DND-41 (cell line): ENCODE results near the gene HSPH1.

Experiments used
- ATAC-seq: fragments of 200-7000 bp; cut with Tn5 transposase; 3 replicates; pipeline ENCODE4 v1.9.1; 2021; ENCODE audit warnings: low read depth; ENCODE audit not compliant: insufficient read depth
- DNase-seq: peaks from one replicate; pipeline ENCODE4 v3.0.0-alpha.2; 2020
- H2AFZ ChIP-seq: 2 replicates; pipeline ENCODE4 v1.6.0; 2012; ENCODE audit warnings: low read depth, low read length
- H3K27ac ChIP-seq: 2 replicates; pipeline ENCODE4 v1.5.1; 2012; ENCODE audit warnings: low read length, inconsistent platforms
- H3K27me3 ChIP-seq: fragments of 200-600 bp; sonication (generic); 2 replicates; pipeline ENCODE4 v1.6.0; 2012; ENCODE audit warnings: low read length, mild to moderate bottlenecking, inconsistent platforms; ENCODE audit not compliant: insufficient read depth, poor library complexity
- H3K36me3 ChIP-seq: 2 replicates; pipeline ENCODE4 v1.5.1; 2012; ENCODE audit warnings: low read length, inconsistent platforms; ENCODE audit not compliant: insufficient read depth
- H3K4me1 ChIP-seq: 2 replicates; pipeline ENCODE4 v1.5.1; 2012; ENCODE audit warnings: mild to moderate bottlenecking, low read length; ENCODE audit not compliant: insufficient read depth
- H3K4me2 ChIP-seq: 2 replicates; pipeline ENCODE4 v1.6.0; 2012; ENCODE audit warnings: mild to moderate bottlenecking, moderate library complexity, low read length, inconsistent platforms; ENCODE audit not compliant: insufficient read depth
- H3K4me3 ChIP-seq, 2 experiments: fragments of 200-600 bp in 1 of 2; shearing (Covaris generic) in 1 of 2; 2 replicates each; pipeline ENCODE4 v1.5.1; 2012 to 2016; ENCODE audit warnings: inconsistent platforms in 2 of 2, low read length in 2 of 2, mild to moderate bottlenecking in 2 of 2, low read depth in 1 of 2, moderate library complexity in 1 of 2
- H3K79me2 ChIP-seq: 2 replicates; pipeline ENCODE4 v1.6.0; 2012; ENCODE audit warnings: low read length, inconsistent platforms; ENCODE audit not compliant: insufficient read depth
- H3K9ac ChIP-seq: 2 replicates; pipeline ENCODE4 v1.6.0; 2012; ENCODE audit warnings: low read depth, mild to moderate bottlenecking, inconsistent platforms, low read length, moderate library complexity
- H3K9me3 ChIP-seq: 2 replicates; pipeline ENCODE4 v1.5.1; 2012; ENCODE audit warnings: low read length, moderate library complexity, mild to moderate bottlenecking, inconsistent platforms; ENCODE audit not compliant: insufficient read depth, severe bottlenecking
- H4K20me1 ChIP-seq: 2 replicates; pipeline ENCODE4 v1.6.0; 2012; ENCODE audit warnings: low read length; ENCODE audit not compliant: insufficient read depth
- CTCF ChIP-seq: IDR thresholded peaks from 2 replicates; pipeline ENCODE4 v1.5.1; 2012; ENCODE audit warnings: borderline replicate concordance, low read length, moderate library complexity, mild to moderate bottlenecking; ENCODE audit not compliant: poor library complexity, severe bottlenecking; ENCODE audit errors: extremely low read depth
- EZH2 ChIP-seq: IDR thresholded peaks from 3 replicates; pipeline ENCODE4 v1.6.1; 2012; ENCODE audit warnings: borderline replicate concordance, low read depth, mild to moderate bottlenecking, moderate library complexity, low read length, inconsistent platforms; ENCODE audit not compliant: severe bottlenecking

HSPH1 gene

GRCh38 chr13:31162151-31163008, 676 bp upstream of the HSPH1 start:
- Histone ChIP-seq H3K9me3 (no peaks in the 10 kb centered on the region), H3K9ac (peak overlapping the region; percentile 72), H3K4me2 (peak overlapping the region; percentile 74), H3K4me3 (peak overlapping the region; percentile 67 to 94), H4K20me1 (peaks cover 24% of the 10 kb centered on the region; the same call in 1 of the 2 replicates), H3K27me3 (no peaks in the 10 kb centered on the region), H3K27ac (peak overlapping the region; percentile 92), H2AFZ (peak overlapping the region; percentile 88), H3K79me2 (peaks cover 54% of the 10 kb centered on the region), H3K36me3 (peaks cover 26% of the 10 kb centered on the region), H3K4me1 (peaks cover 42% of the 10 kb centered on the region)
- no peak for TF ChIP-seq EZH2
- TF ChIP-seq CTCF: no peak
- DNase-seq: peak; percentile 98
- ATAC-seq: peak; percentile 89

DNA sequence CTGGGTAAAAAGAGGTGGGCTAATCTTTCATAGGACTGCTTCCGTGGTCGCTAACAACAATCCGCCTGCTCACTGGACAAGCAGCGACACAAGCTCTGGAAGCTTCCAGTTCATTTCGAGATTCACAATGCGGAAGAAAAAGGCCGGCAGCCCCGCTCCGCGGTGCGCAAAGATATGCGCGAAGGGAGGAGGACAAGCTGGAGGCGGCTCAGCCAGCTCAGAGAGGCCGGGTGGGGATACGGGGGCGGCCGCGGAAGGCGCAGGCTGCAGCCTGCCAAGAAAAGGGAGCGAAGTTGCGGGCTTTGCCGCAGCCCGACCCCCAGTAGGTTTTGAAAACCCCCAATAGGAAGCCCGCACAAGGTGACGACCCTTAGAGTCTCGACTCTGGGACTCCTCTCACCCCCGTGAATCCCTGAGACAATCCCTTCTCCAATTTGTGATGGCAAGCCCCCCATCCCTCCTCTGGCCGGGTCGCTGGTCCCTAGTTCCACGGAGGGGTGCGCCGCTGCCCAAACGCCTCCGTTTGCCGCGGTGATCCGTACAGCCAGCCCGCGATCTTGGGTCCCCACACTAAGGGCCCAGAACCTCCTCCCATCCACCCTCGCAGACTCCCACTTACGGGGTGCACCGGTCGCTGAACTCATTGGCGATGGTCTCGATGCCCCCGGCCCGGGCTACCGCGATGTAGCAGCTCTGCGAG, 697 bp downstream of the HSPH1 start:
- Histone ChIP-seq H4K20me1 (peaks cover 24% of the 10 kb centered on the region; the same call in 1 of the 2 replicates), H3K9me3 (no peaks in the 10 kb centered on the region), H3K79me2 (peaks cover 66% of the 10 kb centered on the region), H3K27ac (peak overlapping the region; percentile 76), H3K36me3 (peaks cover 38% of the 10 kb centered on the region), H3K4me3 (peak overlapping the region; percentile 67 to 94), H3K9ac (peak overlapping the region; percentile 72), H3K4me1 (peaks cover 46% of the 10 kb centered on the region), H2AFZ (peak overlapping the region; percentile 88), H3K4me2 (peak overlapping the region; percentile 74), H3K27me3 (no peaks in the 10 kb centered on the region)
- peak; percentile 68 for DNase-seq
- TF ChIP-seq CTCF (no peak), EZH2 (no peak)
- peak; percentile 28 for ATAC-seq

GRCh38 chr13:31159306-31159705, 2.4 kb downstream of the HSPH1 start:
- H3K4me2 ChIP-seq: peak overlapping the region; percentile 74
- peak overlapping the region; percentile 67 to 94; a peak in 3 of 4 replicates for H3K4me3 ChIP-seq
- H3K4me1 ChIP-seq: peaks cover 46% of the 10 kb centered on the region
- H3K36me3 ChIP-seq: peaks cover 55% of the 10 kb centered on the region
- H3K27ac ChIP-seq: peak overlapping the region; percentile 3; the same call in 1 of the 2 replicates
- no peaks in the 10 kb centered on the region for H3K9me3 ChIP-seq
- ATAC-seq (no peak), DNase-seq (no peak)
- H3K79me2 ChIP-seq: peaks cover 81% of the 10 kb centered on the region
- H4K20me1 ChIP-seq: peaks cover 24% of the 10 kb centered on the region; the same call in 1 of the 2 replicates
- no peak overlapping the region for H2AFZ ChIP-seq
- no peaks in the 10 kb centered on the region for H3K27me3 ChIP-seq
- no peak for TF ChIP-seq CTCF
- no peak for TF ChIP-seq EZH2
- peak overlapping the region; percentile 72 for H3K9ac ChIP-seq
